ENCODE data around the gene CACNG7. TPM values are rescaled to one million over a fixed set of nuclear protein-coding genes. Genes with fewer than 3 reads are reported as not detected.

CACNG7 gene
- total and polyA plus RNA-seq, 4 experiments from 2014 or later = not detected

GRCh38 chr19:53958823-53959757 is 50.0 kb downstream of the CACNG7 start:
- Histone ChIP-seq H3K4me1 (ENCODE audit: insufficient read depth, low read length) (no peaks in the 10 kb centered on the region), H3K27ac (ENCODE audit: low read depth, low read length) (no peak overlapping the region), H3K36me3 (ENCODE audit: insufficient read depth, low read length) (no peaks in the 10 kb centered on the region), H3K27me3 (ENCODE audit: insufficient read depth, low read length) (peaks cover 24% of the 10 kb centered on the region), H3K9me3 (ENCODE audit: control insufficient read depth in 1 of 2, low read length in 2 of 2) (no peaks in the 10 kb centered on the region), H3K4me3 (ENCODE audit: low read length in 2 of 2) (no peak overlapping the region)
- Mint-ChIP-seq H3K27me3 (peaks cover 50 to 55% of the 10 kb centered on the region in 2 donors), H3K36me3 (no peaks in the 10 kb centered on the region), H3K9me3 (peaks cover 0 to 2% (median 0%) of the 10 kb centered on the region in 8 donors), H3K27ac (no peak overlapping the region), H3K4me3 (no peak overlapping the region), H3K4me1 (peaks cover 0 to 5% (median 2%) of the 10 kb centered on the region in 4 donors)
- POLR2A ChIA-PET (ENCODE audit: partially characterized antibody) = no interaction called here
- CTCF ChIA-PET (ENCODE audit: partially characterized antibody) = interaction anchor here (0.6 kb wide), 2 partner anchors 76 to 166 kb away, joined by 3 to 4 read pairs; no protein-coding TSS in a partner anchor
- no peak for DNase-seq
- intact Hi-C loops (cut with micrococcal nuclease) = no loop called here

DNA sequence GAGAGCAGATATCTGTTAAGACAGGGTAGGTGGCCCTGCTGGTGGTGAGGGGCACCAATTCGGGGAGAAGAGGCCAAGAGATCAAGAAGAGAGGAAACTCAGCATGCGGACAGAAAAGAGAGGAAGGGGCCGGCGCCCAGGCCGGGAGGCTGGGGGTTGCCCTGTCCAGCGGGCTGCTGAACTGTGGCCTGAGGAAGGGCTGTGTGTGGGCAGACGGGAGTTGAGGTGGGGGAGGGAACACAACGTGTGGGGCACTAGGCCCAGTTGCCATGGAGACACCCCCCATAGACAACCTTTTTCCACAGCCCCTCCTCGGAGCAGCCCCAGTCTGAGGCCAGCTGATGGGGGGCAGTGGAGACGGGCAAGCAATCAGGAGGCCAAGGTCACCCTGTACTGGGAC is 51.1 kb downstream of the CACNG7 start:
- no peaks in the 10 kb centered on the region for H3K9me3 ChIP-seq (ENCODE audit: control insufficient read depth in 1 of 2, low read length in 2 of 2)
- POLR2A ChIA-PET (ENCODE audit: partially characterized antibody) = no interaction called here
- H3K27ac ChIP-seq (ENCODE audit: low read depth, low read length) = no peak overlapping the region
- peaks cover 0 to 2% (median 0%) of the 10 kb centered on the region in 8 donors for H3K9me3 Mint-ChIP-seq
- DNase-seq = no peak
- H3K36me3 ChIP-seq (ENCODE audit: insufficient read depth, low read length) = no peaks in the 10 kb centered on the region
- H3K4me1 ChIP-seq (ENCODE audit: insufficient read depth, low read length) = no peaks in the 10 kb centered on the region
- H3K4me3 ChIP-seq (ENCODE audit: low read length in 2 of 2) = no peak overlapping the region
- intact Hi-C loops (cut with micrococcal nuclease) = no loop called here
- peaks cover 57 to 62% of the 10 kb centered on the region in 2 donors for H3K27me3 Mint-ChIP-seq
- H3K4me1 Mint-ChIP-seq = peaks cover 0 to 5% (median 4%) of the 10 kb centered on the region in 4 donors
- no peak overlapping the region for H3K4me3 Mint-ChIP-seq
- H3K27me3 ChIP-seq (ENCODE audit: insufficient read depth, low read length) = peaks cover 24% of the 10 kb centered on the region
- H3K27ac Mint-ChIP-seq = no peak overlapping the region
- CTCF ChIA-PET (ENCODE audit: partially characterized antibody) = interaction anchor here (0.6 kb wide), 1 partner anchor 12 kb away, joined by 4 read pairs; no protein-coding TSS in a partner anchor
- no peaks in the 10 kb centered on the region for H3K36me3 Mint-ChIP-seq

- no peaks in the 10 kb centered on the region for H3K36me3 Mint-ChIP-seq
- no peak overlapping the region for H3K4me3 Mint-ChIP-seq
- H3K27me3 Mint-ChIP-seq = peaks cover 59 to 64% of the 10 kb centered on the region in 2 donors
- POLR2A ChIA-PET (ENCODE audit: partially characterized antibody) = no interaction called here
- H3K27me3 ChIP-seq (ENCODE audit: insufficient read depth, low read length) = peaks cover 24% of the 10 kb centered on the region
- no peaks in the 10 kb centered on the region for H3K36me3 ChIP-seq (ENCODE audit: insufficient read depth, low read length)
- no peak for DNase-seq
- no peak overlapping the region for H3K27ac Mint-ChIP-seq
- peaks cover 0 to 7% (median 5%) of the 10 kb centered on the region in 4 donors for H3K4me1 Mint-ChIP-seq
- peaks cover 0 to 2% (median 0%) of the 10 kb centered on the region in 8 donors for H3K9me3 Mint-ChIP-seq
- no peaks in the 10 kb centered on the region for H3K9me3 ChIP-seq (ENCODE audit: control insufficient read depth in 1 of 2, low read length in 2 of 2)
- H3K27ac ChIP-seq (ENCODE audit: low read depth, low read length) = no peak overlapping the region
- CTCF ChIA-PET (ENCODE audit: partially characterized antibody) = interaction anchor here (0.6 kb wide), 1 partner anchor 129 kb away, joined by 3 read pairs; no protein-coding TSS in a partner anchor
- intact Hi-C loops (cut with micrococcal nuclease) = no loop called here
- no peaks in the 10 kb centered on the region for H3K4me1 ChIP-seq (ENCODE audit: insufficient read depth, low read length)
- no peak overlapping the region for H3K4me3 ChIP-seq (ENCODE audit: low read length in 2 of 2)
Measured at GRCh38 chr19:53960886-53961285, 51.8 kb downstream of the CACNG7 start.

- CTCF ChIA-PET (ENCODE audit: partially characterized antibody) = interaction anchor here (0.6 kb wide), 1 partner anchor 128 kb away, joined by 3 read pairs; no protein-coding TSS in a partner anchor
- POLR2A ChIA-PET (ENCODE audit: partially characterized antibody) = no interaction called here
- H3K4me1 Mint-ChIP-seq = peaks cover 0 to 7% (median 5%) of the 10 kb centered on the region in 4 donors
Measured at GRCh38 chr19:53961523-53962356, 52.7 kb downstream of the CACNG7 start.

DNA sequence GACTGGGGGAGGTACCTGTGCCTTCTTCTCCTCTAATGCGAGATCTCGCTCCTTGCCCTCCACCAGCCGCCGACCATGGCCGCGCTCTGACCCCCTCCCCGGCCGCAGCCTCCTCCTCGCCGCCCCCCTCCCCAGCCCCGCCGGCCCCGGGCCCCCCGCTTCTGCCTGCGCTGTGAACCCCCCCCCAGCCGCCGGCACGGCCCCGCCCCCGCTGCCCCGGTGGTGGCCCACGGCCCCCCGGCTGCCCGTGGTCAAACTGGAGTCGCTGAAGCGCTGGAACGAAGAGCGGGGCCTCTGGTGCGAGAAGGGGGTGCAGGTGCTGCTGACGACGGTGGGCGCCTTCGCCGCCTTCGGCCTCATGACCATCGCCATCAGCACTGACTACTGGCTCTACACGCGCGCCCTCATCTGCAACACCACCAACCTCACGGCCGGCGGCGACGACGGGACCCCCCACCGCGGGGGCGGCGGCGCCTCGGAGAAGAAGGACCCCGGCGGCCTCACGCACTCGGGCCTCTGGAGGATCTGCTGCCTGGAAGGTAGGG is 53.9 kb downstream of the CACNG7 start, which contains the start of gene CACNG8:
CACNG8 (plus strand) TSS at position 51 of the 545 bp plus-strand sequence.
- Mint-ChIP-seq H3K27ac (peak within 1 kb of the TSS in 1 of 7 donors; percentile 41), H3K27me3 (peaks cover 58 to 62% of the 10 kb centered on the region in 2 donors), H3K4me3 (peak within 1 kb of the TSS in 1 of 8 donors; percentile 38), H3K9me3 (peaks cover 0 to 2% (median 0%) of the 10 kb centered on the region in 8 donors), H3K36me3 (no peaks in the 10 kb centered on the region), H3K4me1 (peaks cover 0 to 7% (median 5%) of the 10 kb centered on the region in 4 donors)
- no peaks in the 10 kb centered on the region for H3K4me1 ChIP-seq (ENCODE audit: insufficient read depth, low read length)
- DNase-seq = no peak
- CTCF ChIA-PET (ENCODE audit: partially characterized antibody) = no interaction called here
- no peaks in the 10 kb centered on the region for H3K36me3 ChIP-seq (ENCODE audit: insufficient read depth, low read length)
- no peak within 1 kb of the TSS for H3K4me3 ChIP-seq (ENCODE audit: low read length in 2 of 2)
- H3K27me3 ChIP-seq (ENCODE audit: insufficient read depth, low read length) = peaks cover 14% of the 10 kb centered on the region
- intact Hi-C loops (cut with micrococcal nuclease) = no loop called here
- POLR2A ChIA-PET (ENCODE audit: partially characterized antibody) = no interaction called here
- no peak within 1 kb of the TSS for H3K27ac ChIP-seq (ENCODE audit: low read depth, low read length)
- H3K9me3 ChIP-seq (ENCODE audit: control insufficient read depth in 1 of 2, low read length in 2 of 2) = no peaks in the 10 kb centered on the region

More at GRCh38 chr19:53961523-53962356, 52.7 kb downstream of the CACNG7 start:
- no peak overlapping the region for H3K27ac ChIP-seq (ENCODE audit: low read depth, low read length)
- H3K27me3 ChIP-seq (ENCODE audit: insufficient read depth, low read length) = peaks cover 24% of the 10 kb centered on the region
- intact Hi-C loops (cut with micrococcal nuclease) = no loop called here
- Mint-ChIP-seq H3K36me3 (no peaks in the 10 kb centered on the region), H3K27me3 (peaks cover 63 to 69% of the 10 kb centered on the region in 2 donors), H3K9me3 (peaks cover 0 to 2% (median 0%) of the 10 kb centered on the region in 8 donors), H3K27ac (peak overlapping the region in 1 of 7 donors; percentile 41), H3K4me3 (peak overlapping the region in 1 of 8 donors; percentile 38)
- H3K9me3 ChIP-seq (ENCODE audit: control insufficient read depth in 1 of 2, low read length in 2 of 2) = no peaks in the 10 kb centered on the region
- no peak for DNase-seq
- no peak overlapping the region for H3K4me3 ChIP-seq (ENCODE audit: low read length in 2 of 2)
- no peaks in the 10 kb centered on the region for H3K4me1 ChIP-seq (ENCODE audit: insufficient read depth, low read length)
- H3K36me3 ChIP-seq (ENCODE audit: insufficient read depth, low read length) = no peaks in the 10 kb centered on the region

DNA sequence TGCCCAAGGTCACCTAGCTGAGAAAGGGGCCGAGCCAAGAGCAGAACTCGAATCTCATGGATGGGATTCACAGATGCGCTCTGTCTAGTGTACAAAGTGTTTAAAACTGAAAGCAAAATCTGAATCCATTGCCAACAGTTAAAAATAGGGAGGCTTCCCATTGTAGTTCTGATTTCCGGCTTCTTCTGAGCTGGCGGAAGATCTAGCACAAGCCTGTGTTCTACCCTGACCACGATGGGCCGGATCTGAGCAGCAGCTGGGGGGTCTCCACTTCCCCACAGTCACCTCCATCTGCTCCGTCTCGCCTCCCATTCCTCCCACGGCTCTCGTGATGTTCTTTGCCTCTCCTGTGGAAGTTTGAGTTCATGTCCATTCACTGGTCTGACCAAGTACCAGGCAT is 56.0 kb downstream of the CACNG7 start:
- Histone ChIP-seq H3K36me3 (ENCODE audit: insufficient read depth, low read length) (no peaks in the 10 kb centered on the region), H3K9me3 (ENCODE audit: control insufficient read depth in 1 of 2, low read length in 2 of 2) (no peaks in the 10 kb centered on the region), H3K4me3 (ENCODE audit: low read length in 2 of 2) (no peak overlapping the region), H3K4me1 (ENCODE audit: insufficient read depth, low read length) (no peaks in the 10 kb centered on the region), H3K27ac (ENCODE audit: low read depth, low read length) (no peak overlapping the region), H3K27me3 (ENCODE audit: insufficient read depth, low read length) (peaks cover 5% of the 10 kb centered on the region)
- no peak for DNase-seq
- peaks cover 0 to 5% (median under 1%) of the 10 kb centered on the region in 4 donors for H3K4me1 Mint-ChIP-seq
- intact Hi-C loops (cut with micrococcal nuclease) = no loop called here
- ChIA-PET CTCF (ENCODE audit: partially characterized antibody) (no interaction called here), POLR2A (ENCODE audit: partially characterized antibody) (no interaction called here)
- peak overlapping the region in 1 of 8 donors; percentile 23 for H3K4me3 Mint-ChIP-seq
- H3K27me3 Mint-ChIP-seq = peaks cover 48 to 50% of the 10 kb centered on the region in 2 donors
- H3K9me3 Mint-ChIP-seq = peaks cover 0 to 2% (median 0%) of the 10 kb centered on the region in 8 donors
- no peaks in the 10 kb centered on the region for H3K36me3 Mint-ChIP-seq
- H3K27ac Mint-ChIP-seq = no peak overlapping the region
